GM03348 (cell line): Measurements from ENCODE around the gene PAX7.
"Not testable (repeated sequence)": the region's sequence is repeated elsewhere in the genome, so short reads cannot be mapped to it uniquely, and the experiment has no call there.

Experiments used
- DNase-seq: peaks from one replicate; pipeline ENCODE4 v3.0.0; 2012; ENCODE audit warnings: low spot score

Gene PAX7

DNA sequence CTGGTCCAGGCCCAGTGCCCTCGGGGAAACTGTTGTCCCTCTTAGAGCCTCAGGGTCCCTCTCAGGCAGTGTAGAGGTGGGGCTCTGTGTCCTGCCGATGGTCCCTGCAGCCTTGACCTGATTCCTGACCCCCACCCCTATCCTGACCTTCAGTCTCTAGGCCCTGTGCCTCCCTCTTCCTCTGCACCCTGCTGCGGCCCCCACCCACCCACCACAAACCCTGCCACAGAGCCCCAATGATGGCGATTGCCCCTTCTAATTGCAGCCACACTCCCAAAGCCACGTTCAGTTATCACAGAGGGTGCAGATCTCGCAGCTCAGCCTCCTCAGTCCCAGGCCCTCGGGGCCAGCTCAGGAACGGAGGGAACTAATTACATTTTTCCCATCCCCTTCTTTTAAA, 99.7 kb downstream of the PAX7 start:
- DNase-seq = no peak

GRCh38 chr1:18731148-18731547, 100.5 kb downstream of the PAX7 start:
- no peak for DNase-seq

DNA sequence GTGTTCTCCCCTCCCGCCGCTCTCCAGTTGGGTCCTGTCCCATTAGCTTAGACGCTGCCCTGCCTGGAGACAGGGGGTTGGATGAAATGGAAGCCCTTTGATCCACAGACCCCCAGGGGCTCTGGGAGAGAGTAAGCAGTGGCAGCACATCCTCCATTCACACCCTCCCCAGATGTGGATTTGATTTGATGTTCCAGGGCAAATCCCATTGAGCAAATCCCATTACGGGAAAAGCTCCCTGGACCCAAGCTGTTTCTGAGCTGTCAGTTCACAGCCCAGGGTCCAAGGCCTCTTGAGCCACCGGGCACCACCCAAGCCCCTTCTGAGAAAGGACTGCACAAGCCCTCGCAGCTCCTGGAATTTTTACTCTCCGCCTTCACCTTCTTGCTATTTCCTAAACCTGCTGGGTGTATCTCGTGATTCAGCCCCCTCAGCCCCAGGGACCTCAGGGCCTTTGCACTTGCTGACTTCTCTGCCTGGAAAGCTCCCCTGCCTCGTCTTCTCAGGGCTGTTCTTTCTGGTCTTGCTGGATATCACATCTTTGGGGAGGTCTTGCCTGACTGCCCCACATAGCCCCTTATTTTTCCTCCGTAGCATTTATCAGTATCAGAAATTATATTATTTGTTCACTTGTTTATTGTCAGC, 101.1 kb downstream of the PAX7 start:
- no peak for DNase-seq

DNA sequence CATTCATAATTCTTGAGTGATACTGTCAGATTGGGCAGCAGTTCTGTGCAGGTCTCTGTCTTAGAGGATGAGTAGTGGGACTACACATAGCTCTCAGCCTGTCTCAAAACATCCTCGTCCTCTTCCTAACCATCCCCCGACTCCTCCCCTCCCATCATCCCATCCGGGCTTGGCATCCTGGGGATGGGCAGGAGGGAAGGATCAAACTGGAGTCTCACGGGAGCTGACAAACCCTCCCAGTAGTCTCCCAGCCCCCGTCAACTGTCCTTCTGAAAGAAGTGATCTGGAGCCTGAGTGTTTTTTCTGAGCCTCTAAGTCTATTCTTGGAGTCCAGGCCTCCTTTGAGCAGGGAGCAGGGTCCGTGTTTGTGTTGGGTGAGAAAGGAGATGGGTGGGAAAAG, 102.0 kb downstream of the PAX7 start:
- DNase-seq = no peak

DNA sequence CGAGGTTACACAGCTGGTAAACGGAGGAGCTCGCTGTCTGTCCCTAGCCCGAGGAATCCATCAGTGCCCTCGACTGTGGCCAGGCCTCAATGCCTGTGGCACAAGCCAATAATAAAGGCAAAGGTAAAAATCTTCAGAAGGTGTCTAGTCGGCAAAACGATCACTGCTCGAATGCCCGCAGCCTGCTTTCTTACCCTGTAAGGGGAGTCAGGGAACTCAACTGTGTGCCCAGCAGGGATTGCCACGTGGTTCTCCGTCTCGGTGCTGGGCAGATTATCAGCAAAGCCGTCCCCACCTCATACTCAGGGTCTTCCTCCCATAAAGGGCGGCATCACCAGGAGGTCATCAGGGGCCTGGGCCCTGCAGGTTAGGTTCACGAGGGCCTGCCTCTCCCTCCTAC, 103.4 kb downstream of the PAX7 start:
- no peak for DNase-seq

GRCh38 chr1:18734461-18735223, 104.0 kb downstream of the PAX7 start:
- DNase-seq = no peak

GRCh38 chr1:18735224-18735997, 104.8 kb downstream of the PAX7 start:
- DNase-seq = no peak

DNA sequence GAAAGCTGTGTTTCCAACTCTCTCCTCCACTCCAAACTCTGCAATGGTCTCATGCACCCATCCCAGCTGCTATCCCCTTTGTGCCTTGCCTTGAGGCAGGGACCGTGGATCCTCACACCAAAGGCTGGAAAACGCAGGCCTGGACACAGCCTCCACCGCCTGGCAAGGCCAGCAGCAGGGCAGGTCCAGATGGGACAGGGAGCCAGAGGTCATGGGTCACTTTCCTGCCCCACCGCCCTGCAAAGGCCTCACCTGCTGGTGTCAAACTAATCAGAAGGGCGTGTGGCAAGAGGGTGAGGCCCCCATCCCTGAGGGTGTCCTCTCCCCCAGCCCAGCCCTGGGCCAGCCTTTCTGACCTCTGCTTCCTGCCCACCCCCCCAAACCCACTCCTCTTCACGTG, 106.3 kb downstream of the PAX7 start:
- DNase-seq = no peak

GRCh38 chr1:18738126-18738525, 107.5 kb downstream of the PAX7 start:
- no peak for DNase-seq

DNA sequence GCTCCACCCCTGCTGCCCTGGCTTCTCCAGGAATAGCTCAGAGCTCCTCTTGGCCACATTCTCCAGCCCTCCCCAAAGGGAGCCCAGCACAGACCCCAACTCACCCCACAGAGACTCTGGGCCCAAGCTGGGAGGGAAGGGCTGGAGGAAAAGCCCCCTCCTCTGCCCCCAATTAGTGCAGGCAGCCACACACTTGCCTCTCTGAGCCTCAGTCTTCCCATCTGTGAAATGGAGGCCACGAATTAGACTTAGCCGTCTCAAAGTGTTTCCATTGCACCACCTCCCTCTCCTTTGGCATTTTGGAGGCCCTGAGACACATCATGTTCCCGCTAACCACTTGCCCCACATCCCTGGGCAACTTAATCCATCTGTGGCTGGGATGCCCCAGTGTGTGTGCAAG, 108.0 kb downstream of the PAX7 start:
- DNase-seq = no peak

DNA sequence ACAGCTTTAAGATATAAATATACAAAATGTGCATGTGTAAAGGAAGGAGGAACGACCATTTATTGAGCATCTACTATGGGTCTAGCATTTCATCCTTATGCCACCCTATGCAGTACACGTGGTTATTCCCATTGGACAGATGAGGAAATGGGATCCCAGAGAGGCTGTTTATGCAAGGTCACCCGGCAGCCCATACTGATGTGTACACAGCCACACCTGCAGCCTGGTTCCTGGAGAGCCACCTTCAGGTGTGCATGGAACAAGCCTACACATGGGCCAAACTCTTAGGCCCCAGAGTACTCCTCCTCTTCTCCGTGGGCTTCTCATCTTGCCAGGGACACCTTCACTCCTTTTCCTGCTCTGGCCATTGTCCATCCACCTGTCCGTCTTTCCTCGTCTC, 108.8 kb downstream of the PAX7 start:
- no peak for DNase-seq

- no peak for DNase-seq
Measured at GRCh38 chr1:18739897-18740296, 109.3 kb downstream of the PAX7 start.

DNA sequence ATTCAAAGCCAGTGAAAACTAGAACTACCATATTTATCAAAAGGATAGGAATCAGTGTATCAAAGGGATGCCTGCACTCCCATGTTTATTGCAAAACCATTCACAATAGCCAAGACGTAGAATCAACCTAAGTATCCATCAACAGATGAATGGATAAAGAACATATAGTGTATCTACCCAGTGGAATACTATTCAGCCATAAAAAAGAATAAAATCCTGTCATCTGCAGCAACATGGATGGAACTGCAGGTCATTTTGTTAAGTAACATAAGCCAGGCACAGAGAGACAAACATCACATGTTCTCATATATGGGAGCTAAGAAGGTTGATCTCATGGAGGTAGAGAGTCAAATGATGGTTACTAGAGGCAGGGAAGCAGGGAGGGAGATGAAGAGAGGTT, 110.0 kb downstream of the PAX7 start:
- DNase-seq = no peak

DNA sequence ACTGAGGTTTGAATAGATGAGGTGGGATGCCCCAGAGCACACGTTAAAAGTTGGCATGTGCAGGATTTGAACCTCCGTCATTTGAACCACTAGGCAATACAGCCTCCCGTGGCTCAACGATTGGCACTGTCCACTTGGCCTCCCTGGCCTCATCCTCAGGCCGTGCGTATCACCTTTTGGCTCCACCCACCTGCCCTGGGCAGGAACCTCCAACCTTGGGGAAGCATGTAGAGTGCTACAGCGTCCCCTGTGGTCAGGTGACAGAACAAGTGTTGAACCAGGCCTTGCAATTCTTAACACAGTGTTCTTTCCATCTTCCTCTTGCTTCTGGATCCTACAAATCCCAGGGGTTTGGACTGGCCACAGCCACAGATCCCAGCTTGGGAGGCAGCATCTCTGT, 112.6 kb downstream of the PAX7 start:
- no peak for DNase-seq

DNA sequence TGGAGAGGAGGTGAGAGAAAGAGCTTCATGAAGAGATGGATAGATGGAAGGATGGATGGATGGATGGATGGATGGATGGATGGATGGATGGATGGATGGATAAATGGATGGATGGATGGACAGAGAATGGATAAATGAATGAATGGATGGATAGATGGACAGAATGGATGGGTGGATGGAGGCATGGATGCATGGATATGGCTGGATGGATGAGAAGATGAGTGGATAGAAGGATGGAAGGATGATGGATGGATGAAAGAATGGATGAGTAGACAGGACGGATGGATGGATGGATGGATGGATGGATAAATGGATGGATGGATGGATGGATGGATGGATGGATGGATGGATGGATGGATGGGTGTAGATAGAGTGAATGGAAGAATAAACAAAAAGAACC, 113.7 kb downstream of the PAX7 start:
- not testable (repeated sequence) for DNase-seq

- no peak for DNase-seq
Measured at GRCh38 chr1:18746981-18747380, 116.3 kb downstream of the PAX7 start.

- no peak for DNase-seq
Measured at GRCh38 chr1:18747671-18748070, 117.0 kb downstream of the PAX7 start.

DNA sequence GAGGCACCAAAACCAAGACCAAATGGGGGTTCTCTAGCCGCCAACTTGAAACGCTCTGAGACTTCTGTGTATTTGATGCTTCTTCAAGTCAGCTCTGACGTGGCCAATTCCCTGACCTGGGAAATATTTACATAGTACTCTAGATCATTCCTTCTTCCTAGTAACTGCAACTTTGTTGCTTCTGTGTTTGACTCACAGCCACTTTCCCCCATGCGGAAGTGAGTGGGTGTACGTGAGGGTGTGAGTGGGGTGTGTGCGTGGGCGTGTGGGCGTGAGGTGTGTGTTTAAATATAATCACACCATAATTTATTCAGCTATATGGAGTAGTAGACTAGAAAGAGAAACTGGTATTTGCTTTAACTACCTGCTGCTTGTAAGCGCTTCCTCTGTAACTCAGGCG, 117.8 kb downstream of the PAX7 start:
- no peak for DNase-seq

- no peak for DNase-seq
Measured at GRCh38 chr1:18749569-18749968, 118.9 kb downstream of the PAX7 start.

- no peak for DNase-seq
Measured at GRCh38 chr1:18750600-18750999, 120.0 kb downstream of the PAX7 start.

DNA sequence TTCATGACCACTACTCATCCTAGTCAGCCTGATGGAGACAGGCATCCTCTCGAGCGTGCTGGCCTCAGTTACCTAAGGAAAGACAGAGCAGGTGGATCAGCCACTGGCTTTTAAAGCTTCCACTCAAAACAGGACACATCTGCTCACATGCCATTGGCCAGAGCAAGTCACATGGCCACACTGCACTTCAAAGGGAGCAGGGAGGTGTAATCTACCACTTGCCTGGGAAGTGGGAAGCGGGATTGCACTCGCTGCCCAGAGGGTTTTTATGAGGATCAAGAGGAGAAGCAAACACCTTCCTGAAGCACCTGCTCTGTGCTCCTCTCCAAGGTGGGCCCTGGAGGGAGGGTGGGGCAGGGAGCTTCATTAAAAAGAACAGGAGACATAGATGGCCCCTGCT, 120.8 kb downstream of the PAX7 start:
- no peak for DNase-seq

DNA sequence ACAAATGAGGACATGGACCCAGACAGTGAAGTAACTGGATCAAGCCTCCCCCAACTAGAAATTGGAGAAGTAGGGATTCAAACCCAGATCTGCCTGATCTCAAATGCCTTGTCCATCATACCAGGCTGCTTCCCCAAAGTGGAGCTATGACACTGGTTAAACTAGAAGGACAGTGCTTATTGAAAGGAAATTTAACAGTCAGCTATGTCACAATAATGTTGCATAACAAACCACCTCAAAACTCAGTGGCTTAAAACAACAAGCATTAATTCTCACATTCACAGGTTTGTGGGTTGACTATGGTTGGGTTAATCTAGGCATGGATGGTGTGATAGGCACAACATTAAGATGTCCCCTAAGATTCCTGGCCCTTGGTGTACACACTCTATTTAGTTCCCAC, 121.8 kb downstream of the PAX7 start:
- no peak for DNase-seq

GRCh38 chr1:18760156-18760555, 129.5 kb downstream of the PAX7 start:
- DNase-seq = no peak
